HEK293T (cell line): ENCODE measurements around the gene CSDE1.

Source experiments
- CTCF ChIA-PET: fragments of 350-600 bp; formaldehyde crosslinking; extraction: SDS; loops from one replicate; lab custom pipeline; 2021; ENCODE audit warnings: antibody characterized with exemption, inconsistent platforms; lab: Yijun Ruan, JAX
- POLR2A ChIA-PET: fragments of 350-600 bp; formaldehyde crosslinking; extraction: SDS; loops from one replicate; lab custom pipeline; 2020; ENCODE audit warnings: antibody characterized with exemption, inconsistent platforms; lab: Yijun Ruan, JAX
- DNase-seq: peaks from one replicate; pipeline ENCODE4 v3.0.0; 2012; ENCODE audit warnings: mixed read lengths; ENCODE audit errors: extremely low spot score
- ARNT ChIP-seq: fragments of 450-650 bp; IDR thresholded peaks from 2 replicates; pipeline ENCODE4 v1.6.1; 2017; ENCODE audit warnings: mild to moderate bottlenecking
- BHLHE40 ChIP-seq: fragments of 450-650 bp; IDR thresholded peaks from 2 replicates; pipeline ENCODE4 v1.6.1; 2016; ENCODE audit warnings: mild to moderate bottlenecking, moderate library complexity, borderline replicate concordance
- CTBP1 ChIP-seq: fragments of 450-650 bp; IDR thresholded peaks from 2 replicates; pipeline ENCODE4 v1.6.1; 2016; ENCODE audit warnings: borderline replicate concordance
- ELF4 ChIP-seq: fragments of 450-650 bp; IDR thresholded peaks from 2 replicates; pipeline ENCODE4 v1.6.1; 2017; ENCODE audit warnings: antibody characterized with exemption
- FOXA1 ChIP-seq: fragments of 450-650 bp; IDR thresholded peaks from 2 replicates; pipeline ENCODE4 v1.6.1; 2016; ENCODE audit warnings: mild to moderate bottlenecking
- FOXK2 ChIP-seq: fragments of 450-650 bp; IDR thresholded peaks from 2 replicates; pipeline ENCODE4 v1.6.1; 2016; ENCODE audit warnings: mild to moderate bottlenecking
- FOXM1 ChIP-seq: fragments of 450-650 bp; IDR thresholded peaks from 2 replicates; pipeline ENCODE4 v1.6.1; 2017; ENCODE audit warnings: mild to moderate bottlenecking, borderline replicate concordance
- HDGF ChIP-seq: fragments of 450-650 bp; IDR thresholded peaks from 2 replicates; pipeline ENCODE4 v1.6.1; 2017; ENCODE audit warnings: antibody characterized with exemption, borderline replicate concordance
- L3MBTL2 ChIP-seq: fragments of 450-650 bp; conservative IDR thresholded peaks from 2 replicates; pipeline ENCODE4 v1.6.1; 2016; ENCODE audit warnings: mild to moderate bottlenecking
- LEF1 ChIP-seq: fragments of 450-650 bp; IDR thresholded peaks from 2 replicates; pipeline ENCODE4 v1.6.1; 2017; ENCODE audit warnings: mild to moderate bottlenecking, borderline replicate concordance
- NFRKB ChIP-seq: fragments of 450-650 bp; IDR thresholded peaks from 2 replicates; pipeline ENCODE4 v1.6.1; 2016; ENCODE audit warnings: mild to moderate bottlenecking, moderate library complexity
- PKNOX1 ChIP-seq: fragments of 450-650 bp; IDR thresholded peaks from 2 replicates; pipeline ENCODE4 v1.6.1; 2016
- SP1 ChIP-seq: fragments of 450-650 bp; IDR thresholded peaks from 2 replicates; pipeline ENCODE4 v1.6.1; 2017
- SUZ12 ChIP-seq: fragments of 450-650 bp; IDR thresholded peaks from 2 replicates; pipeline ENCODE4 v1.6.1; 2016; ENCODE audit warnings: mild to moderate bottlenecking
- TARDBP ChIP-seq: fragments of 450-650 bp; IDR thresholded peaks from 2 replicates; pipeline ENCODE4 v1.6.1; 2016
- ZNF384 ChIP-seq: fragments of 450-650 bp; IDR thresholded peaks from 2 replicates; pipeline ENCODE4 v1.6.1; 2016

Gene CSDE1

DNA sequence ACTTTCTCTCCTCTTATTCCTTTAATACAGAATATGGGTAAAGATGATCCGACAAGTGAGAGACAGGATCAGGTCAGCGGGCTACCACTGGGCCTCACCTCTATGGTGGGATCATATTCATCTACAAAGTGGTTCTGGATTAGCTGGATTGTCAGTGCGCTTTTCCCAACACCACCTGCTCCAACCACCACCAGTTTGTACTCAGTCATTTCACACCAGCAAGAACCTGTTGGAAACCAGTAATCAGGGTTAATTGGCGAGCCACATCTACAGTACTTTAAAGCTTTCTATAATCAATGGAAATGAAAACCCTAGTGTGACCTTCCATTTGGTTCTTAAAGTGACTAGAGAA is 41.9 kb downstream of the CSDE1 start:
- DNase-seq = no peak
- ChIA-PET CTCF (interaction anchor here (0.6 kb wide), 1 partner anchor 445 kb away, joined by 3 read pairs; no protein-coding TSS in a partner anchor), POLR2A (interaction anchor here (0.7 to 1.8 kb wide), 9 partner anchors 9 to 378 kb away, joined by 3 to 5 read pairs (median 4); partner anchors contain the start of genes AMPD1, CSDE1 and DENND2C)
- TF ChIP-seq PKNOX1 (no peak), FOXA1 (no peak), FOXM1 (no peak), SP1 (no peak), BHLHE40 (no peak), SUZ12 (no peak)

DNA sequence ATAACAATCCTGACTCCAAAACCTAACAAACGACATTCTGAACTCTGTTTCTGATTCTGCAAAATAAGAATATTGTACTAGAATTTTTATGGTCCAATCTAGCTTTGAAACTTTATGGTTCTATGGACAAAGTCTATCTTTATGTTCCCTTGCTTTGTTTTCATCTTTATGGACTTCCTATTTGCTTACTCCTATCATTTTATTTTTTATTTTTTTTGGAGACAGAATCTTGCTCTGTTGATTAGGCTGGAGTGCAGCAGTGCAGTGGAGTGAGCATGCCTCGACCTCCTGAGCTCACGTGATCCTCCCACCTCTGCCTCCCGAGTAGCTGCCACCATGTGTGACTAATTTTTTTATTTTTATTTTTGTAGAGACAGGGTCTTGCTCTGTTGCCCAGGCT is 44.8 kb downstream of the CSDE1 start:
- CTCF ChIA-PET = no interaction called here
- POLR2A ChIA-PET = no interaction called here
- no peak for DNase-seq
- TF ChIP-seq L3MBTL2 (no peak), FOXK2 (no peak), LEF1 (no peak), FOXA1 (no peak), ELF4 (no peak), PKNOX1 (no peak), CTBP1 (no peak), HDGF (no peak), ARNT (no peak), FOXM1 (no peak), TARDBP (no peak), SP1 (no peak), BHLHE40 (no peak), SUZ12 (no peak), ZNF384 (no peak), NFRKB (no peak)

GRCh38 chr1:114710360-114710759 is 47.4 kb downstream of the CSDE1 start:
- ChIA-PET CTCF (interaction anchor here (0.6 kb wide), 1 partner anchor 278 kb away, joined by 5 read pairs; no protein-coding TSS in a partner anchor), POLR2A (no interaction called here)
- TF ChIP-seq ZNF384 = no peak
- no peak for DNase-seq

- TF ChIP-seq BHLHE40 (no peak), FOXA1 (no peak), PKNOX1 (no peak), HDGF (no peak), LEF1 (no peak), SUZ12 (no peak), ARNT (no peak), L3MBTL2 (no peak), ZNF384 (no peak), SP1 (no peak)
- ChIA-PET CTCF (no interaction called here), POLR2A (interaction anchor here (1.3 kb wide), 1 partner anchor 8 kb away, joined by 5 read pairs; the partner anchor contains the start of gene NRAS)
- no peak for DNase-seq
Observed at GRCh38 chr1:114707604-114708003, 50.2 kb downstream of the CSDE1 start.

DNA sequence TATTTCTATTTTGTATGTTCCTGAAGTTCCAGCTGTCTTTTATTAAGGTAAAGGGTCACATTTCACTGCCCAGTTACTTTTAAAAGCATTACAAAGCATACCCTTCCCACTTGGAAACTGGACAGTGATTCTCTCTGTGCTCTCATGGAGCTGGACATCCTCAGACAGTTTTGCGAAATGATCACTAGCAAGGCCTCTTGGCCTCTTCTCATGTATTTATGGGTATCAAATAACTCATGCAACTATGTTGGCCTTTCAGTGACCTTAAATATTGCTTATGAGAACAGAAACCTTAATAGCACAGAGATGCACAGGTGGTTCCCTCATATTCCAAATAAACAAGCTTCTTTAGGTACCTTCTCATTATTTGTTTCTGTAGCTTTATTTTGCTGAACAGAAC is 54.5 kb downstream of the CSDE1 start:
- CTCF ChIA-PET = no interaction called here
- no peak for TF ChIP-seq HDGF
- no peak for TF ChIP-seq BHLHE40
- no peak for TF ChIP-seq FOXM1
- no peak for TF ChIP-seq TARDBP
- no peak for TF ChIP-seq CTBP1
- no peak for TF ChIP-seq LEF1
- no peak for TF ChIP-seq FOXA1
- TF ChIP-seq SUZ12 = no peak
- no peak for TF ChIP-seq ELF4
- no peak for TF ChIP-seq ZNF384
- TF ChIP-seq L3MBTL2 = no peak
- TF ChIP-seq FOXK2 = no peak
- TF ChIP-seq NFRKB = no peak
- no peak for TF ChIP-seq PKNOX1
- TF ChIP-seq ARNT = no peak
- no peak for TF ChIP-seq SP1
- POLR2A ChIA-PET = no interaction called here
- no peak for DNase-seq

DNA sequence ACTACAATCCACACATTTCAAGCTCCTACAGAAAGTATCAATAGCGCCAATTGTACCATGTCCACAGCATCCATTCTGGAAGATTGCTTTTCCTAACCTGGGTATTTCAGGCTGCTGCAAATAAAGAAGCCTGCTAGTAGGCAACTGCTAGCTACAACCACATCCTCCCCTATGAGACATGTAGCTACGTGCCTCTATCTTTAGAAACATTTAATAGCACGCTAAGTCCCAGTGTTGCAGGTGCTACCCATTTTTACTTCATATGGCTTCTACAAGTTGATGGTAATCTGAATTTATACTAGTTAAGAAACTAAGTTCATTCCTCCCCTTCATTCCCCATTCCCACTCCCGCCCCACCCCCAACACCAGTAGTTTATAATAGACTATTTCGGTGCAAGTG is 55.0 kb downstream of the CSDE1 start:
- POLR2A ChIA-PET = no interaction called here
- no peak for TF ChIP-seq SP1
- TF ChIP-seq SUZ12 = no peak
- TF ChIP-seq LEF1 = no peak
- no peak for TF ChIP-seq NFRKB
- TF ChIP-seq L3MBTL2 = no peak
- TF ChIP-seq PKNOX1 = no peak
- no peak for TF ChIP-seq TARDBP
- TF ChIP-seq ARNT = no peak
- no peak for TF ChIP-seq CTBP1
- no peak for TF ChIP-seq HDGF
- TF ChIP-seq FOXM1 = no peak
- TF ChIP-seq BHLHE40 = no peak
- TF ChIP-seq FOXK2 = no peak
- TF ChIP-seq ZNF384 = no peak
- DNase-seq = no peak
- CTCF ChIA-PET = no interaction called here
